A549 (cell line): ENCODE measurements around the gene NBPF15. TPM values are rescaled to one million over a fixed set of nuclear protein-coding genes. Genes with fewer than 3 reads are reported as not detected.
"Not testable (repeated sequence)": the region's sequence is repeated elsewhere in the genome, so short reads cannot be mapped to it uniquely, and the experiment has no call there.

ENCODE experiments used
- ATAC-seq, 2 experiments: fragments of 200-7000 bp in 1 of 2; fragments of >200 bp in 1 of 2; cut with Nextera tagmentation in 1 of 2; cut with Tn5 transposase in 1 of 2; 3 replicates each; pipeline versions ENCODE4 v1.8.0 to v1.9.1; 2018 to 2020; ENCODE audit warnings: mild to moderate bottlenecking in 1 of 2, moderate library complexity in 1 of 2
- CTCF ChIA-PET: fragments of 300-600 bp; sonication (Branson Sonifier 250); formaldehyde crosslinking; extraction: SDS; loops from one replicate; lab custom pipeline; 2021; ENCODE audit warnings: antibody characterized with exemption, inconsistent platforms; lab: Yijun Ruan, JAX
- POLR2A ChIA-PET: fragments of 350-600 bp; formaldehyde crosslinking; extraction: SDS; loops from one replicate; lab custom pipeline; 2021; ENCODE audit warnings: antibody characterized with exemption, inconsistent platforms; lab: Yijun Ruan, JAX
- DNase-seq, 2 experiments: peaks; one replicate each; pipeline versions ENCODE4 v3.0.0 to v3.0.0-alpha.2; 2011 to 2016; ENCODE audit warnings: low read depth in 1 of 2, low spot score in 1 of 2
- FAIRE-seq: peaks from 2 replicates; lab custom pipeline; 2011; peaks lifted over from hg19 to GRCh38; lab: Jason Lieb, UNC
- H3K27ac ChIP-seq, 2 experiments: fragments of >200 bp; sonication (Bioruptor Twin); formaldehyde crosslinking; 3 replicates each; pipeline ENCODE4 v1.5.1; 2016 to 2017
- H3K4me1 ChIP-seq: fragments of >200 bp; sonication (Bioruptor Twin); formaldehyde crosslinking; 3 replicates; pipeline ENCODE4 v1.6.1; 2016
- H3K4me2 ChIP-seq: fragments of >200 bp; sonication (Bioruptor Twin); formaldehyde crosslinking; 3 replicates; pipeline ENCODE4 v1.6.1; 2016
- H3K4me3 ChIP-seq: fragments of >200 bp; sonication (Bioruptor Twin); formaldehyde crosslinking; 3 replicates; pipeline ENCODE4 v1.5.1; 2016
- H3K9me3 ChIP-seq: fragments of >200 bp; sonication (Bioruptor Twin); formaldehyde crosslinking; 3 replicates; pipeline ENCODE4 v1.6.1; 2016
- CEBPB ChIP-seq, 2 experiments: fragments of >200 bp in 1 of 2; sonication (Bioruptor Twin) in 1 of 2; formaldehyde crosslinking in 1 of 2; IDR thresholded peaks; 2 replicates each; pipeline ENCODE4 v1.6.1; 2012 to 2016
- E2F6 ChIP-seq: IDR thresholded peaks from 2 replicates; pipeline ENCODE4 v1.6.1; 2012; ENCODE audit warnings: low read depth, borderline replicate concordance
- EHF ChIP-seq: fragments of 250-450 bp; sonication (Bioruptor Pico); IDR thresholded peaks from 2 replicates; pipeline ENCODE4 v1.5.0; 2020; ENCODE audit warnings: mild to moderate bottlenecking
- EHMT2 ChIP-seq: fragments of 200-600 bp; sonication (generic); IDR thresholded peaks from 2 replicates; pipeline ENCODE4 v1.6.1; 2016; ENCODE audit warnings: antibody characterized with exemption, low read depth, mild to moderate bottlenecking, moderate library complexity
- ESRRA ChIP-seq: fragments of 150-350 bp; IDR thresholded peaks from 2 replicates; pipeline ENCODE4 v1.6.1; 2014; ENCODE audit warnings: mild to moderate bottlenecking, low read length, borderline replicate concordance
- FOSB ChIP-seq: fragments of 250-450 bp; sonication (Bioruptor Pico); IDR thresholded peaks from 2 replicates; pipeline ENCODE4 v1.5.0; 2020; ENCODE audit warnings: mild to moderate bottlenecking, moderate library complexity
- GATA3 ChIP-seq: IDR thresholded peaks from 2 replicates; pipeline ENCODE4 v1.6.1; 2012; ENCODE audit warnings: borderline replicate concordance
- HOXA7 ChIP-seq: fragments of 250-450 bp; sonication (Bioruptor Pico); IDR thresholded peaks from 2 replicates; pipeline ENCODE4 v1.5.0; 2020; ENCODE audit warnings: mild to moderate bottlenecking, moderate library complexity
- HOXB5 ChIP-seq: fragments of 250-450 bp; sonication (Bioruptor Pico); IDR thresholded peaks from 2 replicates; pipeline ENCODE4 v1.5.0; 2020; ENCODE audit warnings: mild to moderate bottlenecking, moderate library complexity
- MAZ ChIP-seq: fragments of 150-350 bp; IDR thresholded peaks from 2 replicates; pipeline ENCODE4 v1.6.1; 2014; ENCODE audit warnings: antibody characterized with exemption, low read depth, low read length, borderline replicate concordance
- PBX3 ChIP-seq: IDR thresholded peaks from 2 replicates; pipeline ENCODE4 v1.6.1; 2012
- POLR2A ChIP-seq: IDR thresholded peaks from 2 replicates; pipeline ENCODE4 v1.6.1; 2012; ENCODE audit warnings: mild to moderate bottlenecking, low read length
- RARB ChIP-seq: fragments of 250-450 bp; sonication (Bioruptor Pico); IDR thresholded peaks from 2 replicates; pipeline ENCODE4 v1.8.0; 2021; ENCODE audit warnings: mild to moderate bottlenecking, moderate library complexity
- WGBS: methylation state at CpG from one replicate; pipeline ENCODE4 v1.1.6; 2017; ENCODE audit errors: missing lambda C conversion rate; 5-methylcytosine and 5-hydroxymethylcytosine counted together
- polyA plus RNA-seq, 4 experiments: library from polyadenylated mRNA; depleted of rRNA in 3 of 4; stranded (reverse); fragments of >200 nt; fragmentation: RNase III in 1 of 4; extraction: RNeasy Plus Mini Kit Qiagen cat#74134 plus additional on column Dnase treatment in 1 of 4; gene quantifications; 2 replicates in 3 of 4; 3 replicates in 1 of 4; pipeline ENCODE4 v1.2.3, GENCODE V29; 2011 to 2017
- TF ChIP-seq, protein P1 (sequence below): fragments of 250-450 bp; sonication (Bioruptor Pico); IDR thresholded peaks from 2 replicates; pipeline ENCODE4 v1.5.0; 2020; ENCODE audit warnings: low read depth, mild to moderate bottlenecking, moderate library complexity
- TF ChIP-seq, protein P2 (sequence below): fragments of 200-600 bp; sonication (generic); IDR thresholded peaks from 2 replicates; pipeline ENCODE4 v1.6.1; 2016; ENCODE audit warnings: antibody characterized with exemption, mild to moderate bottlenecking, moderate library complexity

Gene NBPF15
- polyA plus RNA-seq, 2 of the 4 experiments (the other 2 are of a cell fraction) = 21.0 to 47.3 TPM

GRCh38 chr1:144412491-144413403 is 48.7 kb downstream of the NBPF15 start (continued):
- TF ChIP-seq PBX3 = peak; percentile 97
- TF ChIP-seq, protein P1, sequence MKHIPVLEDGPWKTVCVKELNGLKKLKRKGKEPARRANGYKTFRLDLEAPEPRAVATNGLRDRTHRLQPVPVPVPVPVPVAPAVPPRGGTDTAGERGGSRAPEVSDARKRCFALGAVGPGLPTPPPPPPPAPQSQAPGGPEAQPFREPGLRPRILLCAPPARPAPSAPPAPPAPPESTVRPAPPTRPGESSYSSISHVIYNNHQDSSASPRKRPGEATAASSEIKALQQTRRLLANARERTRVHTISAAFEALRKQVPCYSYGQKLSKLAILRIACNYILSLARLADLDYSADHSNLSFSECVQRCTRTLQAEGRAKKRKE (CRISPR knock-in tag) = peak; percentile 98
- peak; percentile 100 for TF ChIP-seq FOSB (CRISPR knock-in tag)
- TF ChIP-seq HOXA7 (CRISPR knock-in tag) = peak; percentile 100
- TF ChIP-seq CEBPB (IDR thresholded peaks at IDR 0.05) = peak in 1 of 2 experiments; percentile 55; a peak in 2 of 4 replicates
- TF ChIP-seq MAZ = peak; percentile 87; the same call in 1 of the 2 replicates
- TF ChIP-seq, protein P2, sequence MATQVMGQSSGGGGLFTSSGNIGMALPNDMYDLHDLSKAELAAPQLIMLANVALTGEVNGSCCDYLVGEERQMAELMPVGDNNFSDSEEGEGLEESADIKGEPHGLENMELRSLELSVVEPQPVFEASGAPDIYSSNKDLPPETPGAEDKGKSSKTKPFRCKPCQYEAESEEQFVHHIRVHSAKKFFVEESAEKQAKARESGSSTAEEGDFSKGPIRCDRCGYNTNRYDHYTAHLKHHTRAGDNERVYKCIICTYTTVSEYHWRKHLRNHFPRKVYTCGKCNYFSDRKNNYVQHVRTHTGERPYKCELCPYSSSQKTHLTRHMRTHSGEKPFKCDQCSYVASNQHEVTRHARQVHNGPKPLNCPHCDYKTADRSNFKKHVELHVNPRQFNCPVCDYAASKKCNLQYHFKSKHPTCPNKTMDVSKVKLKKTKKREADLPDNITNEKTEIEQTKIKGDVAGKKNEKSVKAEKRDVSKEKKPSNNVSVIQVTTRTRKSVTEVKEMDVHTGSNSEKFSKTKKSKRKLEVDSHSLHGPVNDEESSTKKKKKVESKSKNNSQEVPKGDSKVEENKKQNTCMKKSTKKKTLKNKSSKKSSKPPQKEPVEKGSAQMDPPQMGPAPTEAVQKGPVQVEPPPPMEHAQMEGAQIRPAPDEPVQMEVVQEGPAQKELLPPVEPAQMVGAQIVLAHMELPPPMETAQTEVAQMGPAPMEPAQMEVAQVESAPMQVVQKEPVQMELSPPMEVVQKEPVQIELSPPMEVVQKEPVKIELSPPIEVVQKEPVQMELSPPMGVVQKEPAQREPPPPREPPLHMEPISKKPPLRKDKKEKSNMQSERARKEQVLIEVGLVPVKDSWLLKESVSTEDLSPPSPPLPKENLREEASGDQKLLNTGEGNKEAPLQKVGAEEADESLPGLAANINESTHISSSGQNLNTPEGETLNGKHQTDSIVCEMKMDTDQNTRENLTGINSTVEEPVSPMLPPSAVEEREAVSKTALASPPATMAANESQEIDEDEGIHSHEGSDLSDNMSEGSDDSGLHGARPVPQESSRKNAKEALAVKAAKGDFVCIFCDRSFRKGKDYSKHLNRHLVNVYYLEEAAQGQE = peak; percentile 81
- TF ChIP-seq HOXB5 (CRISPR knock-in tag) = peak; percentile 94
- TF ChIP-seq E2F6 = 0 out of 2 replicates have a peak, but pooled peaks have one; percentile 33
- TF ChIP-seq EHF = peak; percentile 96
- TF ChIP-seq GATA3 = peak; percentile 84
- peak; percentile 100 for TF ChIP-seq RARB
- TF ChIP-seq ESRRA = 0 out of 2 replicates have a peak, but pooled peaks have one; percentile 37

DNA sequence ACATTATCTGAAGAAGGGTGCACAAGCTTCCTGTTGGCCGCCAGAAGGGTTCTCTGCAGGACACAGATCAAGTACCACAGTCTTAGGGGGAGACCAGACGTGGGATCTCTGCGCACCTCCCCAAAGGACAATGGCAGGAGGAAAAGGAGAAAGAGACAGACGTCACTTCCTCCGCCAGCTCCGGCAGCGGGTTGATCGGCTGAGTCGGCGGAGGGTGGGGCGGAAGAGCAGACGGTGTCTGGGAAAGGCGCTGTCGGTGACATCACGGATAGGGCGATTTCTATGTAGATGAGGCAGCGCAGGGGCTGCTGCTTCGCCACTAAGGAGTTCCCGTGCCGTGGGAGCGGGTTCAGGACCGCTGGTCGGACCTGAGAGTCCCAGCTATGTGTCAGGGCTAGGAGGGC is 49.4 kb downstream of the NBPF15 start:
- Histone ChIP-seq H3K4me3 (peak overlapping the region; percentile 51), H3K4me2 (peak overlapping the region; percentile 74; the same call in 2 of the 3 replicates), H3K27ac (peak overlapping the region; percentile 80 to 91)
- CTCF ChIA-PET, H3K4me1 ChIP-seq, H3K9me3 ChIP-seq, FAIRE-seq: not testable (repeated sequence)
- under 1% methylated on average over 16 of the region's 23 CpGs for WGBS
- peak in 1 of 2 experiments; percentile 89 for DNase-seq
- peak; percentile 83 to 89 for ATAC-seq
- peak; percentile 29; the same call in 1 of the 2 replicates for TF ChIP-seq POLR2A
- 0 out of 2 replicates have a peak, but pooled peaks have one; percentile 15 for TF ChIP-seq EHMT2
- POLR2A ChIA-PET = interaction anchor here (0.6 to 1.3 kb wide), 5 partner anchors 112 to 1623 kb away, joined by 3 to 17 read pairs (median 5); no protein-coding TSS in a partner anchor

- H3K27ac ChIP-seq, H3K9me3 ChIP-seq, H3K4me2 ChIP-seq, DNase-seq, FAIRE-seq, CTCF ChIA-PET, ATAC-seq, H3K4me3 ChIP-seq, H3K4me1 ChIP-seq, POLR2A ChIA-PET: not testable (repeated sequence)
- 21% methylated on average over 5 of the region's 5 CpGs for WGBS
Observed at GRCh38 chr1:144402807-144403206, 58.7 kb downstream of the NBPF15 start.

DNA sequence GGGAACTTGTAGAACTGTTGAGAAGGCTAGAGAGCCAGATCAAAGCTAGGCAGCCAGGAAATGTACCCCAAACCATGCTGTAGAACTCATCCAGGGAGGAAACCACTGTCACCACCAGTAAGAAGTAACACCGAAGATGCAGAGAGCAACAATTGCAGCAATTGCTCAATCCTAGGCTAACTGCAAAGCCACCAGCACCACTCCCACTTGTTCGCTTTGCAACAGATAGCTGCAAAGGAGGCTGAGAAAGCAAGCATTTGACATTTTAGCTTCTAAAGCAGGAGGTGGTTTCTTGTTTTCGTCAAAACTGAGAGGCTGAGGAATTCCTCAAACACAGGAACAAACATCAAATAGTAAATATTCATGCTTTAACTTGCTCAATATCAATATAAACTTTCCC is 89.8 kb downstream of the NBPF15 start:
- POLR2A ChIA-PET, H3K27ac ChIP-seq, ATAC-seq, H3K9me3 ChIP-seq, FAIRE-seq, H3K4me3 ChIP-seq, CTCF ChIA-PET, H3K4me2 ChIP-seq, H3K4me1 ChIP-seq, DNase-seq: not testable (repeated sequence)
- no CpG with 5 or more reads among the region's 3 CpGs for WGBS
